ENCODE results near the gene FEM1B. TPM values are rescaled to one million over a fixed set of nuclear protein-coding genes. Genes with fewer than 3 reads are reported as not detected.

The FEM1B gene
- polyA plus RNA-seq, 3 donors: 21.5 to 26.4 (median 26.0) TPM

GRCh38 chr15:68312701-68313204 lies 35.2 kb downstream of the FEM1B start:
- intact Hi-C loops (cut with micrococcal nuclease): no loop called here
- Histone ChIP-seq H3K4me1 (ENCODE audit: control insufficient read depth in 1 of 2, insufficient read depth in 2 of 2, low read length in 2 of 2) (no peaks in the 10 kb centered on the region), H3K27ac (ENCODE audit: low read depth in 1 of 2, low read length in 2 of 2) (no peak overlapping the region), H3K9ac (ENCODE audit: insufficient read depth, low read length, poor library complexity, severe bottlenecking) (no peak overlapping the region), H2AFZ (ENCODE audit: insufficient read depth, low read depth, low read length, poor library complexity, severe bottlenecking) (no peak overlapping the region), H3K79me2 (ENCODE audit: insufficient read depth, low read length) (no peaks in the 10 kb centered on the region), H3K4me2 (replicated peaks; ENCODE audit: extremely low read depth, low read length, poor library complexity, severe bottlenecking) (no peak overlapping the region), H3K36me3 (replicated peaks in 1 of 2; ENCODE audit: control insufficient read depth in 1 of 2, insufficient read depth in 2 of 2, low read length in 2 of 2) (no peaks in the 10 kb centered on the region), H4K20me1 (ENCODE audit: insufficient read depth, low read length) (no peaks in the 10 kb centered on the region), H3K27me3 (ENCODE audit: control insufficient read depth in 2 of 2, insufficient read depth in 2 of 2, low read length in 2 of 2) (no peaks in the 10 kb centered on the region), H3K4me3 (replicated peaks in 1 of 3; ENCODE audit: low read depth in 2 of 3, low read length in 3 of 3) (no peak overlapping the region), H3K9me3 (replicated peaks in 1 of 2; ENCODE audit: control insufficient read depth in 1 of 2, insufficient read depth in 1 of 2, low read length in 2 of 2) (no peaks in the 10 kb centered on the region)
- DNase-seq: no peak
- TF ChIP-seq CTCF (IDR thresholded peaks at IDR 0.05): no peak
- H3K36me3 Mint-ChIP-seq: no peaks in the 10 kb centered on the region
- WGBS (ENCODE audit: insufficient coverage): 94% methylated on average over 12 of the region's 18 CpGs
- H3K4me3 Mint-ChIP-seq: no peak overlapping the region
- peaks cover 7% of the 10 kb centered on the region for H3K4me1 Mint-ChIP-seq
- no peaks in the 10 kb centered on the region for H3K9me3 Mint-ChIP-seq
- H3K27me3 Mint-ChIP-seq (ENCODE audit: low read depth in 3 of 3): peaks cover 0 to 2% (median 1%) of the 10 kb centered on the region in 3 donors
- peak overlapping the region in 1 of 7 donors; percentile 54 for H3K27ac Mint-ChIP-seq

GRCh38 chr15:68313501-68314410 lies 36.2 kb downstream of the FEM1B start:
- H3K9me3 Mint-ChIP-seq: no peaks in the 10 kb centered on the region
- no peaks in the 10 kb centered on the region for H3K36me3 Mint-ChIP-seq
- no peak for TF ChIP-seq CTCF (IDR thresholded peaks at IDR 0.05)
- no peaks in the 10 kb centered on the region for H3K9me3 ChIP-seq (replicated peaks in 1 of 2; ENCODE audit: control insufficient read depth in 1 of 2, insufficient read depth in 1 of 2, low read length in 2 of 2)
- no peak overlapping the region for H3K27ac ChIP-seq (ENCODE audit: low read depth in 1 of 2, low read length in 2 of 2)
- H3K27me3 Mint-ChIP-seq (ENCODE audit: low read depth in 3 of 3): peaks cover 0 to 1% (median 0%) of the 10 kb centered on the region in 3 donors
- no peaks in the 10 kb centered on the region for H4K20me1 ChIP-seq (ENCODE audit: insufficient read depth, low read length)
- H3K4me2 ChIP-seq (replicated peaks; ENCODE audit: extremely low read depth, low read length, poor library complexity, severe bottlenecking): no peak overlapping the region
- no peak for DNase-seq
- no peaks in the 10 kb centered on the region for H3K27me3 ChIP-seq (ENCODE audit: control insufficient read depth in 2 of 2, insufficient read depth in 2 of 2, low read length in 2 of 2)
- no peaks in the 10 kb centered on the region for H3K4me1 ChIP-seq (ENCODE audit: control insufficient read depth in 1 of 2, insufficient read depth in 2 of 2, low read length in 2 of 2)
- peaks cover 7% of the 10 kb centered on the region for H3K4me1 Mint-ChIP-seq
- H3K79me2 ChIP-seq (ENCODE audit: insufficient read depth, low read length): no peaks in the 10 kb centered on the region
- no peak overlapping the region for H3K27ac Mint-ChIP-seq
- intact Hi-C loops (cut with micrococcal nuclease): no loop called here
- 89% methylated on average over 14 of the region's 18 CpGs for WGBS (ENCODE audit: insufficient coverage)
- no peak overlapping the region for H3K4me3 Mint-ChIP-seq
- no peak overlapping the region for H3K4me3 ChIP-seq (replicated peaks in 1 of 3; ENCODE audit: low read depth in 2 of 3, low read length in 3 of 3)
- no peak overlapping the region for H3K9ac ChIP-seq (ENCODE audit: insufficient read depth, low read length, poor library complexity, severe bottlenecking)
- H2AFZ ChIP-seq (ENCODE audit: insufficient read depth, low read depth, low read length, poor library complexity, severe bottlenecking): no peak overlapping the region
- H3K36me3 ChIP-seq (replicated peaks in 1 of 2; ENCODE audit: control insufficient read depth in 1 of 2, insufficient read depth in 2 of 2, low read length in 2 of 2): no peaks in the 10 kb centered on the region
